GM18505 (cell line): ENCODE results near the gene SLX4IP.

ENCODE experiments used
- ATAC-seq: cut with Tn5 transposase; IDR thresholded peaks from one replicate; pipeline ENCODE4 v1.9.1; 2021; ENCODE audit not compliant: unreplicated experiment
- POLR2A ChIP-seq: IDR thresholded peaks from 4 replicates; pipeline ENCODE4 v1.6.1; 2011; ENCODE audit warnings: borderline replicate concordance; ENCODE audit not compliant: insufficient read depth, insufficient read length; ENCODE audit errors: extremely low read depth

SLX4IP gene

DNA sequence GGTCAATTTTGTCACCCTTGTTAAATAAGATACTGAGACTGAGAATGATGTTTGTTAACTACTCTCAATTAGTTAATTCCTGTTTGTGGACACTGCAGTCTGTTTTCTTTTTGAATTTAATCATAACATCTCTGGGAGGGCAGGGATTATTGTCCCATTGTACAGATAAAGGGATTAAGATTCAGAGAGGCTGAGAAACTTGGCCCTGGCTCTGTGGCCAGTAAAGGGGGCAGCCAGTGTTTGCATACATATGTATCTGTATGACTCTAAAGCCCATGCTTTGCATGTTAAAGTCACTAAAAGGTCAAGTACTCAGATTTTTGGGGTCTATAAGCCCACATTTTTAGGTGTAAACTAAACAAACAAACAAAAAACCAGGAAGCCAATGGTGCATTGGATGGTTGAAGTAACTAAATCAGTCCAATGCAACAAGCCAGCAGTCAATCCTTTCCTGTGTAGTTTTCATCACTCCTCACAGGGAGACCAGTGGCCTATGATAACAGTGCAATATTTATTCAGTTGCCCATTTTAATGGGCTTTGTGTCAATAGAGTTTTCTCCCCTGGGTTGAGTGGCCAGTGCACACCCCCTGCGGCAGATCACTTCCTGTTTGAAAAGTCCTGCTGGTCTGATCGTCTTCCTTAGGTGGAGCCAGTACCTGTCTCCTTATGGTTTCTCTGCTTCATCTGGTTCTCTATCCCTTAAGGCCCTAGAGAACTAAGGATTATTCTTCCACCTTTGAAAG lies 106.7 kb downstream of the SLX4IP start:
- no peak for ATAC-seq
- no peak for TF ChIP-seq POLR2A

DNA sequence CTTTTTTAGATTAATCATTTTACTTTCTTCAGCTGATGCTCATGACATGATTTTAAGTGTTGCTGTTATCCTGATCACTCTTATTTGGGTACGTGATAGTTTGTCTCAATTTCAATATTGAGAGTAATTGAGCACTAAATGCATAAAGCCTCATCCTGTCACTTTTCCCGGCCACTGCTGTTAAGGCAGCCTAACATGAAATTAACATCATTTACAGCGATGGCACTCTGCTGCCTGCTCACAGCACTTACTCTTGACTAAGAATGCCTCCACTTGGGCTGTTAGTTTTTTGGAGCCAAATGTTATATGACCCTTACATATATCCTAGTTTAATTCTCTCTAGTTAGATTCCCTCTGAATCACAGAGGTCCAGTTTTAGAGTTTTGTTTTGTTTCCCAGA lies 107.3 kb downstream of the SLX4IP start:
- no peak for ATAC-seq
- no peak for TF ChIP-seq POLR2A

DNA sequence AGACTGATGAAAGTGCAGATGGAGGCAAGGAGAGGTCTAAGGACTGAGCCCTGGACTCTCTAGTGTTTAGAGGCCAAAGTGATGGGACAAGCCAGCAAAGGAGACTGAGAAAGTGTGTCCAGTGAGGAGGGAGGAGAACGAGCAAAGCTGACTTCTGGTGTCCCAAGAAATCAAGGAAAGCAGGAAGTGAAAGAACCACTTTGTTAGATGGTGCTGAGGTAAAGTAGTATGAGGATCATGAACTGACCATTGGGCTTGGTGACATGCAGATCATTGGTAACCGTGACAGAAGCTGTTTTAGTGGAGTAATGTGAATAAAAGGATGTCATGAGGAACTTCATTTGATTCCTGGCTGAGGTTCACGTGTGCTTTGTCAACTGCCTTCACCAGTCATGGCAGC lies 108.4 kb downstream of the SLX4IP start:
- no peak for TF ChIP-seq POLR2A
- ATAC-seq, result no peak

DNA sequence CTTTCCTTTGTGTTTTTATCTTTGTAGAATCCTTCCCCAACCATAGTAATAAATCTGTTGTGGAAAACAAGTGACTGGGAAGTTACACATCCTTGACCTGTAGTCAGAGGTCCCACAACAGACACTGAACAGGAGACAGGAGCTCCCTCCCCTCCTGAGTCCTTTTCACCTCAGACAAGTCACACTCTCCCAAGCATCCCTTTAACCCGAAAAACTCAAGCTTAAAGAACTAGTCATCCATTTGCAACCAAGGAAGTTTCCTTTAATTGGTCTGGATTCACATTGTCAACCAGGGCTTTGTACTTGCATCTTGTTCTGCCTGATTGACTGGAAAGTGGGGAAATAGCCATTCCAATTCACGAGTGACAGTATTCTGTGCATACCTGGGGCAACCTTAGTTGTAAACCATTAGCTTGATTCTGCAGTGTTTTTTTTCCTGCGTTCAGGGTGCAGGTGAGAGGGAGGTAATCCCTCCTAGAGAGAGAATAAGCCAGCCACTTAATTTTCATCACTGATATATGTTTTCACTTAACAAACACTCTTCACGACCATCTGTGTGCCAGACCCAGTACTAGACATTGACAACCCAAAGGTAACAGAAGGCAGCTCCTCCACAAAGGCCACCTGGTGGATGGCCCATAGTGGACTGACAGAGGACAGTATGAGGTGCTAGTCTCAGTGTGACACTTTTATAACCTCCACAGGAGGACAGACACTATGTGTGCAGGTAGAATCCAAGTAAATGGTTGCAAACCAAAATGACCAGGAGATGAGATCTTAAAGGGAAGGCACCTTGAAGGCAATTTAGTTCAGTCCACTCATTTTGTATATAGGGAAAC lies 112.4 kb downstream of the SLX4IP start:
- TF ChIP-seq POLR2A, result no peak
- ATAC-seq, result no peak

DNA sequence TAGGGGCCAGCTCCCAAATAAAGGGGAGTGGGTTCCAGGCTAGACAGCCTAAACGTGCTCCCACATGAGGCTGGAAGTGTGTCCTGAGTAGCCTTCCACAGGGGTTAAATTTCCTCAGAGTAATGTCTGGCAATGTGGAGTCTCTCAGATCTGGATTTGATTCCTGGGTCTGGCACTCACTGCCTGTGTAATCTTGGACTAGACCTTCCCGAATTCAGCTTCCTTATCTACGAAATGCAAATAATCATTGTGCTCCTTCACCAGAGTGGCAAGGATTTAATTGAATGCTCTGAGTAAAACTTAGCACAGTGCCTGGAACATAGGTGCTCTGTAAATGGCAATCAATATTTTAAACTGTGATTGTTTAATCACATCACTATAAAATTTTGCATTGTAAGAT lies 114.4 kb downstream of the SLX4IP start:
- no peak for TF ChIP-seq POLR2A
- no peak for ATAC-seq

DNA sequence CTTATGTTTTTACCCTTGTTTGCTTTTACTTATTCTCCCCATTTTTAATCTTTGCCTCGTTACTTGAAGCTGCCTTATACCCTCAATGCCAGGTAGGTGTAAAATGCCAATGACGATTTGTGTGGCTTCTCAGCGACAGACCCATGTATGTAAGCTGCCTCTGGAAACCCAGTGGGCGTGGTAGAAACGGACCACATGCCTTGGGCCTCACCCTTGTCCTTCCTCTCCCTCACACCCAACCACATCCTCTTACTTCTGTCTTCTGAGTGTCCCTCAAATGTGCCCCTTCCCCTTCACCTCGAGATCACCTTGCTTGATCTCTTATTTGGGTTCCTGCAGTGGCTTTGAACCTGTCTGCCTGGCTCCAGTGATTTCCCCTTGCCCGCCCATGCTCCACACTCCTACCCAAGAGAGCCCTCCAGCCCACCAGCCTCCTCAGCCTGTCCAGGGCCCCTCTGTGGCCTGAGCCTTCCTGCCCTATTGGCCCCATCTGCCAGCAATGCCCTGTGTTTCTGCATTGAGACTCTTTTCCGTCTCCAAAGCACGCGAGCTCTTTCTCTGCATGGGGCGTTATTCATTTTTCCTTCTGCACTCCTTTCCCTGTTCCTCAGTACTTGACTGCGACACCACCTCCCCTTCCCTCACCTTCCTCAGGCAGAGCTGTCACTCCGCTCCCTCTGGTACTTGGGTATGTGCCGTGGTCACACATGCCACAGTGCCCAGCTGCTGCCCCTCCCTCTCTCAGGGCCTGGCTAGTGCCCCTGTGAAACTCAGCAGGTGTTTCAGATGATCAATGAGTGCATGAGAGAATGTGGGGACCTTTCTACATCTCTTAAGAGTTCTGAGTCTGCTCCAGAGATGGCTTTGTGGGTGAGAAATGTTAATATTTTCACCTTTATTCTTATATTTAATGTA lies 115.4 kb downstream of the SLX4IP start:
- TF ChIP-seq POLR2A, result no peak
- ATAC-seq, result no peak

DNA sequence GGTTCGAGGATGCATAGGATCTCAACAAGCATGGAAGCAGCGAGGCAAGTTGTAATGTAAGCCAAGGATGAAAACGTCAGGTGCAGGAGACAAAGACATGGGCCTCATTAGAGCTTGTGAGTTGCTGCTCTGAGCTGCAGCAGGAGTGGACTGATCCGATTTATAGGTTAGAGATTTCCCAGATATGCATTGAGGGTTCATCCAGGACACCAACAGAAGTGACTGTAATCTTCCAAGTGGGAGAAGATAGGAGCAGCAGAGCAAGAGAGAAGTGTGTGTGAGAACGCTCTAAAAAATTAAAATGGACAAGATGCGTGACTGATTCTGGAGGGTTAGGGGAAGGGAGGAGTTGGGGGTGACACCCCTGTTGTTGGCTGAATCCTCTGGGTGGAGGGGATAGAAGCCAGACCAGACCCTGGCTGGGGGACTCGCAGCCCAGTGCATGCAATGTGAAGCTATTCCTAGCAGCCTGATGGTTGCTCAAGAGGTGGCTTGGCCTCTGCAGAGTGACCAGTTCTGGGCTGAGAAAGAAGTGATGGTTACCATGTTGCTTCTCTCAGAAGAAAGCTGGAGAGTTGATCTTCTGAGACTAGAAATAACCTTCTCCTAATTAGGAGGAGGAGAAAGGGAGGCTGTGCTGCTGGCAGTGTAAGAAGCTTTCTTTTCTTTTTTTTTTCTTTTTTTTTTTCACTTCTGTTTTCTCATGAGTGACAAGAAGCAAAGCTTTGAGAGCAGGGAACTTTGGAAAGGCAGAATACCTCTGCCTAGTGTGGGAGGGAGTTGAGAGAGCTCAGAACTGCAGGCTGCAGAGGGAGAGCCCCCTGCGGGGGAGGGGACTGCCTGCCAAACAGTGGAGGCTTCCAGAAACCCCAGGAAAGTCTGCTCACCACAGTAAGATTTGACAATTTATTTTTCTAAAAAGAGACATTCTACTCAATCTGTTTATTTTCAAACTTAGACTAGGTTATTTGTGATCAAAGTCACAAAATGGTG lies 116.9 kb downstream of the SLX4IP start:
- no peak for TF ChIP-seq POLR2A
- ATAC-seq, result peak; percentile 59

DNA sequence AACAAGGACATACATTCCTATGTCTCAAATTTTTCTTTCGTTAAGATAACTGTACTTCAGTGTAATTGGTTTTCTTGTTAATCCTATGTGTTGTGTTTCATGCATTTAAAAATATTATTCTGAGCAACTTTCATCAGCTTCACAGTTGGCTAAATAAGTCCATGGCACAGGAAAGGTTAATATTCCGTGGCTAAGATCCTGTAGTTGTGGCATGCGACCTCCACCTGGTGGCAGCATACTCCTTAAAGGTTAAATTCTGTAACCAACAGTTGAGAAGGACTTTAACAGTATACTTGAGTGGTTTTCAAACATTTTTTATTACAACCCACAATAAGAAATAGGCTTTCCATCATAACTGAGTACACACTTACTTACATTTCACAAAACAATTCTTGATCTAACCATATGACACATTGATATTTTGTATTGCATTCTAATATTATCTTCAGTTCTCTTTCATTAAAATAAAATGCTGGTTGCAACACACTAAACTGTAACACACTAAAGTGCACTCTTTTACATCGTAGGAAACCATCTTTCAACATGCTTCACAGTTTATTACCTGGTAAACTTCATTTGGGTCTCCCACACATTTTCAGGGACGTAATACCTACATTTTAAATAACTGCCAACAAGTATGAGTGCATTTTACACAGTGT lies 118.3 kb downstream of the SLX4IP start:
- TF ChIP-seq POLR2A, result no peak
- ATAC-seq, result no peak

DNA sequence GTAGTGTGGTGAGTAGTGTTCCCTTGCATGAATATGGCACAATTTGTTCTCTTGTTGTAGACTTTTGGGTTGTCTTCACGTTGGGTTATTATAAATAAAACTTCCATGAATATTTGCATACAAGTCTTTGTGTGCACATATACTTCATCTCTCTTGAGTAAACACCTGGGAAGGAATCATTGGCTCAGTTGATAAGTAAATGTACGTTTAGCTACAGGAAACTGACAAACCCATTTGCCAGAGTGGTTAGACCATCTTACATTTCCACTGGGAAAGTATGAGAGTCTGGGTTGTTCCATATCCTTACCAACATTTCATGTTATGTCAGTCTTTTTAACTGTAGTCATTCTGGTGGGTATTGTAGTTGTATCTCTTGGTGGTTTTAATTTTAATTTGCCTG lies 119.2 kb downstream of the SLX4IP start:
- TF ChIP-seq POLR2A, result no peak
- ATAC-seq, result no peak

DNA sequence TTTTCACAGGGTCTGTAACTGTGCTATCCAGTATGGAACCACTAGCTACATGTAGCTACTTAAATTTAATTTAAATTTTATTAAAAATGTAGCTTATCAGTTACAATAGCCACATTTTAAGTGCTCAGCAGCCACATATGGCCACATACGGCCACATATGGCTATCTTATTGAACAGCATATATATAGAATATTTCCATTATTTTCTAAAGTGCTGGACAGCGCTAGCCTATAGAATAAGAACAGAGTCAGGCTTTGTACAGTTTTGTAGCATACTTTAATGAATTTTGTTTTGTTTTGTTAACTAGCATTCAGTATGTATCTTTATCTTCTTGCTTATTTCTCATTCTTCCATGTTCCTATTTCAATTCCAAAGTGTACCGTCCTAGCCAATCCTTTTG lies 120.3 kb downstream of the SLX4IP start:
- ATAC-seq, result no peak
- TF ChIP-seq POLR2A, result no peak

DNA sequence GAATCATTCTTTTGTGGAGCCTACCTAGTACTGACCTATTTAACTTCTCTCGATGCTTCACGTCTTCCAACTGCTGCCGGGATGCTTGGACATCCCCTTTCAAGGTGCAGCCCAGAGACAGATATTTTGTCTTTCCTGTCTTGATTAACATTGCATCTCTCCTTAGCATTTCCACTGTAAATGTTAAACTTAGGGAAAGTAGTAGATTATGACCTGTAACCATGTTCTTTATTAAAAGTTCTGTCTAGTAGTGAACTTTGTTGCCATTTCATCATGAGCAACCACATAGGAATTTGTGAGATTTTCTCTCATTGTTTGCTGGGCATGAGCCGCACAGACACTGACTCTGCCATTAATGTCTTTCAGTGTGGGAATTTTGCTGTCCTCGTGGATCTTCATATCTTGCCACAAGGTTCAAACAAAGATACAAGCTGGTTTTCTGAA lies 120.8 kb downstream of the SLX4IP start:
- no peak for ATAC-seq

More for the DNA sequence above, 120.8 kb downstream of the SLX4IP start:
- TF ChIP-seq POLR2A, result no peak
